ENCODE data around the gene TMEM181. TPM values are rescaled to one million over a fixed set of nuclear protein-coding genes. Genes with fewer than 3 reads are reported as not detected.
"Not testable (repeated sequence)": the region's sequence is repeated elsewhere in the genome, so short reads cannot be mapped to it uniquely, and the experiment has no call there.

The TMEM181 gene
- total RNA-seq, 1 experiment from 2014 or later, result 41.3 TPM

GRCh38 chr6:158669145-158670035, 109.5 kb downstream of the TMEM181 start:
- no peak overlapping the region for H3K27ac ChIP-seq
- no peak for DNase-seq (ENCODE audit: low read depth in 1 of 2, low spot score in 2 of 2)

GRCh38 chr6:158672119-158672518, 112.2 kb downstream of the TMEM181 start:
- not testable (repeated sequence) for H3K4me3 ChIP-seq; DNase-seq (ENCODE audit: low read depth in 1 of 2, low spot score in 2 of 2); H3K27me3 ChIP-seq (replicated peaks); H3K9me3 ChIP-seq (replicated peaks); H3K4me1 ChIP-seq (replicated peaks); H3K27ac ChIP-seq
- H3K36me3 ChIP-seq, result peaks cover 22% of the 10 kb centered on the region

More at GRCh38 chr6:158669145-158670035, 109.5 kb downstream of the TMEM181 start:
- H3K36me3 ChIP-seq, result peaks cover 38% of the 10 kb centered on the region
- H3K9me3 ChIP-seq (replicated peaks), result no peaks in the 10 kb centered on the region
- H3K4me3 ChIP-seq, result no peak overlapping the region
- no peaks in the 10 kb centered on the region for H3K27me3 ChIP-seq (replicated peaks)
- H3K4me1 ChIP-seq (replicated peaks), result peaks cover 4% of the 10 kb centered on the region

GRCh38 chr6:158672726-158673125, 112.8 kb downstream of the TMEM181 start:
- Histone ChIP-seq H3K36me3 (peaks cover 21% of the 10 kb centered on the region), H3K4me1 (replicated peaks) (peaks cover 4% of the 10 kb centered on the region), H3K4me3 (no peak overlapping the region), H3K9me3 (replicated peaks) (no peaks in the 10 kb centered on the region), H3K27ac (no peak overlapping the region), H3K27me3 (replicated peaks) (no peaks in the 10 kb centered on the region)
- peak in 1 of 2 experiments; percentile 28 for DNase-seq (ENCODE audit: low read depth in 1 of 2, low spot score in 2 of 2)

GRCh38 chr6:158674342-158675131, 114.6 kb downstream of the TMEM181 start:
- Histone ChIP-seq H3K36me3 (peaks cover 9% of the 10 kb centered on the region), H3K4me1 (replicated peaks) (peaks cover 4% of the 10 kb centered on the region), H3K27me3 (replicated peaks) (no peaks in the 10 kb centered on the region), H3K9me3 (replicated peaks) (no peaks in the 10 kb centered on the region), H3K27ac (no peak overlapping the region), H3K4me3 (no peak overlapping the region)
- peak in 1 of 2 experiments; percentile 22 for DNase-seq (ENCODE audit: low read depth in 1 of 2, low spot score in 2 of 2)

- not testable (repeated sequence) for H3K27me3 ChIP-seq (replicated peaks); H3K27ac ChIP-seq; H3K9me3 ChIP-seq (replicated peaks); DNase-seq (ENCODE audit: low read depth in 1 of 2, low spot score in 2 of 2); H3K4me3 ChIP-seq; H3K4me1 ChIP-seq (replicated peaks)
- H3K36me3 ChIP-seq, result peaks cover 16% of the 10 kb centered on the region
Observed at GRCh38 chr6:158677094-158677493, 117.2 kb downstream of the TMEM181 start.

GRCh38 chr6:158677906-158678578, 118.2 kb downstream of the TMEM181 start:
- H3K36me3 ChIP-seq, result peaks cover 16% of the 10 kb centered on the region
- no peak overlapping the region for H3K27ac ChIP-seq
- H3K9me3 ChIP-seq (replicated peaks), result no peaks in the 10 kb centered on the region
- no peak overlapping the region for H3K4me3 ChIP-seq
- H3K27me3 ChIP-seq (replicated peaks), result no peaks in the 10 kb centered on the region
- H3K4me1 ChIP-seq (replicated peaks), result no peaks in the 10 kb centered on the region
- no peak for DNase-seq (ENCODE audit: low read depth in 1 of 2, low spot score in 2 of 2)

- H3K27ac ChIP-seq, result no peak overlapping the region
- DNase-seq (ENCODE audit: low read depth in 1 of 2, low spot score in 2 of 2), result no peak
- H3K4me1 ChIP-seq (replicated peaks), result no peaks in the 10 kb centered on the region
- H3K36me3 ChIP-seq, result peaks cover 22% of the 10 kb centered on the region
- no peaks in the 10 kb centered on the region for H3K27me3 ChIP-seq (replicated peaks)
- H3K9me3 ChIP-seq (replicated peaks), result no peaks in the 10 kb centered on the region
- no peak overlapping the region for H3K4me3 ChIP-seq
Observed at GRCh38 chr6:158680015-158680414, 120.1 kb downstream of the TMEM181 start.

- Histone ChIP-seq H3K36me3 (peaks cover 19% of the 10 kb centered on the region), H3K4me1 (replicated peaks) (no peaks in the 10 kb centered on the region), H3K9me3 (replicated peaks) (no peaks in the 10 kb centered on the region), H3K27me3 (replicated peaks) (no peaks in the 10 kb centered on the region), H3K27ac (no peak overlapping the region), H3K4me3 (no peak overlapping the region)
- DNase-seq (ENCODE audit: low read depth in 1 of 2, low spot score in 2 of 2), result peak in 1 of 2 experiments; percentile 5
Observed at GRCh38 chr6:158680481-158680880, 120.6 kb downstream of the TMEM181 start.

- H3K9me3 ChIP-seq (replicated peaks), result no peaks in the 10 kb centered on the region
- no peak overlapping the region for H3K27ac ChIP-seq
- H3K4me3 ChIP-seq, result no peak overlapping the region
- H3K4me1 ChIP-seq (replicated peaks), result peaks cover 8% of the 10 kb centered on the region; the same call in 1 of the 2 replicates
- H3K36me3 ChIP-seq, result peaks cover 24% of the 10 kb centered on the region
- H3K27me3 ChIP-seq (replicated peaks), result no peaks in the 10 kb centered on the region
- DNase-seq (ENCODE audit: low read depth in 1 of 2, low spot score in 2 of 2), result peak in 1 of 2 experiments; percentile 17
Observed at GRCh38 chr6:158684311-158684710, 124.4 kb downstream of the TMEM181 start.

GRCh38 chr6:158684745-158685324, 124.9 kb downstream of the TMEM181 start:
- Histone ChIP-seq H3K4me1 (replicated peaks) (peaks cover 8% of the 10 kb centered on the region; the same call in 1 of the 2 replicates), H3K27me3 (replicated peaks) (no peaks in the 10 kb centered on the region)
- DNase-seq (ENCODE audit: low read depth in 1 of 2, low spot score in 2 of 2), result no peak

More at GRCh38 chr6:158684745-158685324, 124.9 kb downstream of the TMEM181 start:
- H3K9me3 ChIP-seq (replicated peaks), result no peaks in the 10 kb centered on the region
- H3K4me3 ChIP-seq, result no peak overlapping the region
- no peak overlapping the region for H3K27ac ChIP-seq
- H3K36me3 ChIP-seq, result peaks cover 24% of the 10 kb centered on the region

Other genes starting within 250 kb of the TMEM181 start
- gene TULP4, start 247.6 kb upstream of the TMEM181 start, total RNA-seq (2014; rRNA removed; shearing (Covaris generic)), result 70.1 and 83.4 TPM in 2 replicates
- gene DYNLT1, start 84.7 kb downstream of the TMEM181 start, total RNA-seq (2014; rRNA removed; shearing (Covaris generic)), result 136 and 199 TPM in 2 replicates
- 14.7 and 17.5 TPM in 2 replicates for gene SYTL3, start 90.0 kb downstream of the TMEM181 start, total RNA-seq (2014; rRNA removed; shearing (Covaris generic))

Measured in SJSA1 (cell line).